ENCODE results near the gene HK3. TPM values are rescaled to one million over a fixed set of nuclear protein-coding genes. Genes with fewer than 3 reads are reported as not detected.

The HK3 gene
- total RNA-seq, 2 donors from 2014 or later: 0.50 to 4.7 TPM

DNA sequence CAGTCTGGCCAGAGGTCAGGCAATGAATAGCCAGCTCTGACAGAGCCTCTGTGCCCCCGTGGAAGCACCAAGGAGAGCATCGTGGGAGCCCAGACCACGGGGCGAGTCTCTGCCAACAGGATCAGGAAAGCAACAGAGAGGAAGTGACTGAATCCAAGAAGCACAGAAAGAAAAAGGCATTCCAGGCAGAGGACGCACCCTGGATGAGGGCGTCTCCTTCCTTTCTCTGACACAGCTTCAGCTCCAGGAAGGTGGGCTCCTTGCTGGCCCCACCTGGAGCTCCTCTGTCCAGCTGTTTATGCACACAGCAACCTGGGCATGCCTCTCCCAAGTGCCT is 16.6 kb downstream of the HK3 start:
- 50% methylated on average over 6 of the region's 6 CpGs for WGBS
- H3K9me3 ChIP-seq: no peaks in the 10 kb centered on the region
- H3K27ac ChIP-seq: no peak overlapping the region
- H3K27me3 ChIP-seq (replicated peaks; ENCODE audit: insufficient read depth): no peaks in the 10 kb centered on the region
- no peaks in the 10 kb centered on the region for H3K4me1 ChIP-seq (replicated peaks)
- no peak for DNase-seq (ENCODE audit: low spot score)
- intact Hi-C loops (cut with DNase I): no loop called here
- H3K4me3 ChIP-seq: no peak overlapping the region
- no peaks in the 10 kb centered on the region for H3K36me3 ChIP-seq
- TF ChIP-seq, protein P1, sequence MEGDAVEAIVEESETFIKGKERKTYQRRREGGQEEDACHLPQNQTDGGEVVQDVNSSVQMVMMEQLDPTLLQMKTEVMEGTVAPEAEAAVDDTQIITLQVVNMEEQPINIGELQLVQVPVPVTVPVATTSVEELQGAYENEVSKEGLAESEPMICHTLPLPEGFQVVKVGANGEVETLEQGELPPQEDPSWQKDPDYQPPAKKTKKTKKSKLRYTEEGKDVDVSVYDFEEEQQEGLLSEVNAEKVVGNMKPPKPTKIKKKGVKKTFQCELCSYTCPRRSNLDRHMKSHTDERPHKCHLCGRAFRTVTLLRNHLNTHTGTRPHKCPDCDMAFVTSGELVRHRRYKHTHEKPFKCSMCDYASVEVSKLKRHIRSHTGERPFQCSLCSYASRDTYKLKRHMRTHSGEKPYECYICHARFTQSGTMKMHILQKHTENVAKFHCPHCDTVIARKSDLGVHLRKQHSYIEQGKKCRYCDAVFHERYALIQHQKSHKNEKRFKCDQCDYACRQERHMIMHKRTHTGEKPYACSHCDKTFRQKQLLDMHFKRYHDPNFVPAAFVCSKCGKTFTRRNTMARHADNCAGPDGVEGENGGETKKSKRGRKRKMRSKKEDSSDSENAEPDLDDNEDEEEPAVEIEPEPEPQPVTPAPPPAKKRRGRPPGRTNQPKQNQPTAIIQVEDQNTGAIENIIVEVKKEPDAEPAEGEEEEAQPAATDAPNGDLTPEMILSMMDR (IDR thresholded peaks at IDR 0.05): no peak
- TF ChIP-seq POLR2A (IDR thresholded peaks at IDR 0.05): no peak

DNA sequence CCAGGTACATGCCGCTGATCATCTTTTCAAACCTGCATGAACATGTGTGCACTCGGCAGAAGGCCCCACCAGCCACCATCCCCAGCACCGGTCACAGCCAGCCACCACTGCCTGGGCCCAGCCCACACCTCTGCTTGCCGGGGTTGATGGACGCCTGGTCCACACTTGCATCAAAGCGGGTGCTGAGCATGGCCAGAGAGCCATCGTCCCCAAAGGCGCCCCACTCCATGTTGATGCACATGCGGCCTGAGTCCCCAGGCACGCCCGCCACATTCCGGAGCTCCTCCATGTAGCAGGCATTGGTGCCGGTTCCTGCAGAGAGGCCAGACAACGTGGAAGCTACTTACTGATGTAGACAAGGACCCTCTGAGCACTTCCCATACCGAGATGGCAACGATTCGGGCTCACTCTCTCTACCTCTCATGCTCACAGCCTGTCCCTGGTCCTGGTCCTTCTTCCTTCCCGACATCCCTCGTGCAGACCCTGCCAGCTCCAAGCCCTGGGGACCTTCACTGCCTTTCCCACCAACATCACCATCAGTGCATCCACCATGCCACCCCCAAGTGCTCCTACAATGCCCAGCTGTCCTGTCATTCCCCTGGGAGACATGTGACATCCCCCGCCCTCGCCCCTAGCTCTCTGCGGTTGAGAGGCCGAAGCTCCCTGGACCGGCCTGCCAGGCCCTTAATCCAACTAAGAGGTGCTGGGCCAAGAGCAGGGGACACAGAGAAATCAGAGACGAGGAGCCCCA is 17.2 kb downstream of the HK3 start:
- Histone ChIP-seq H3K27ac (no peak overlapping the region), H3K4me1 (replicated peaks) (no peaks in the 10 kb centered on the region), H3K9me3 (no peaks in the 10 kb centered on the region), H3K36me3 (no peaks in the 10 kb centered on the region), H3K27me3 (replicated peaks; ENCODE audit: insufficient read depth) (no peaks in the 10 kb centered on the region), H3K4me3 (no peak overlapping the region)
- WGBS: 87% methylated on average over 25 of the region's 25 CpGs
- no peak for DNase-seq (ENCODE audit: low spot score)
- intact Hi-C loops (cut with DNase I): no loop called here
- no peak for TF ChIP-seq POLR2A (IDR thresholded peaks at IDR 0.05)
- TF ChIP-seq, protein P1 (IDR thresholded peaks at IDR 0.05): no peak
- no peak for TF ChIP-seq POLR2AphosphoS5 (IDR thresholded peaks at IDR 0.05)

DNA sequence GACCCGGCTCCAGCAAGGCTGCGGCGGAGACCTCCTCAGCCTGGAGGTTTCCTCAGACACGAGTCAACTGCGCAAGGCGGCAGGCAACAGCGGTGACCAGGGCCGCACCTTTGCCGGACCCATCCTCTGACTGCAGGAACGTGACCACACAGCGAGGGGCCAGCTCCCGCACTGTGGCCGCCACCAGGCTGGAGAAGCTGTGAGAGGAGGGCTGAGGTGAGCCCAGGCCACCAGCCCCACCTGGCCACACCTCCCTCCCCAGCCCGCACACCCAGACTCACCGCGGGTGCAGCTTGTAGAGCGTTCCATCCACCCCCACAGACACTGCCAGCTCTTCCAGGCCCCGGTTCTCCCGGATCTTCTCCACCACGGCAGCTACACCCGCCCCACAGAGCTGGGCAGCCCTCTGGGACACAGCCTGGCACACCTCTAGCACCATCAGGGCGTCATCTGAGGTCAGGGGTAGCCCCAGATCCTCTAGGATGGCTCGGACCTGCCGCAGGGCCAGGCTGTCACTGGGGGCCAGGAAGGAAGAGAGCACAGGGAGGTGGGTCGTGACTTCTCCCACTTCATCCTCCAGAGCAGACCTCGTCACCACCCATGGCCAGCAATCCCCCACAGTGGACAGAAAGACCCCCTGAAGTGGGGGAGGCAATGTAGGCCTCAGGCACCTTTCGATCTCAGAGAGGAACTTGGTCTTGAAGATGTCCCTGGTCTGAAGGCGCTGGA is 18.0 kb downstream of the HK3 start:
- 91% methylated on average over 26 of the region's 28 CpGs for WGBS
- H3K4me1 ChIP-seq (replicated peaks): no peaks in the 10 kb centered on the region
- no peaks in the 10 kb centered on the region for H3K9me3 ChIP-seq
- no peaks in the 10 kb centered on the region for H3K36me3 ChIP-seq
- TF ChIP-seq, protein P1 (IDR thresholded peaks at IDR 0.05): no peak
- TF ChIP-seq POLR2AphosphoS5 (IDR thresholded peaks at IDR 0.05): no peak
- no peak overlapping the region for H3K4me3 ChIP-seq
- H3K27me3 ChIP-seq (replicated peaks; ENCODE audit: insufficient read depth): no peaks in the 10 kb centered on the region
- DNase-seq (ENCODE audit: low spot score): no peak
- no peak overlapping the region for H3K27ac ChIP-seq
- intact Hi-C loops (cut with DNase I): no loop called here

DNA sequence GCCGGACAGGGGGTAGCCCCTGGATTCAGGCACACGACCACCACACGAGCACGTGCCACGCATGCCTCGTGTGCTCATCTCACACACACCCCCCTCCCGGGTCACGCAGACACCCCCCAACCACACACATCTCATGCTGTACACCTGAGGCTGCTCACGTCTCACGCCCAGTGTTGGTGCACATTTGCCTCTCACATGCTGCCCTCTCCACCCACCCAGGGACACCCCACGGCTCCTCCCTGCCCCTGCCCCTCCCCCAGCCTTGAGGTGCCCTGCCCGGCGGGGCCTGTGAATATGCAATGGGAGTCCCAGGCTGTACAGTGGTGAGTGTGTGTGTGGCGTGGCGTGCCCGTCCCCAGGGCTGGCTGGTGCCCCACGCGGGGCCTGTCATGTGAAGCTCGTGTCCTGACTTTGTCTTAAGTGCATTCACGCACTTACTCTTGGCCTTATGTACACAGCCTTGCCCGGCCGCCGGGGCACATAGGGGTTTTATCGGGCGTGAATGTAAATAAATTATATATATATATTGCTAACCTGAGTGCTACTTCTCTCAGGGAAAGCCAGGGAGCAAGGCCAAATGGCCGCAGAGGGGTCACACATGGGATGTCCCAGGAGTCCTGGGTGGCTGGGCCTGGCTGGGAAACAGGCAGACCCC is 18.7 kb downstream of the HK3 start:
- Histone ChIP-seq H3K4me3 (no peak overlapping the region), H3K27ac (no peak overlapping the region), H3K9me3 (no peaks in the 10 kb centered on the region), H3K36me3 (no peaks in the 10 kb centered on the region), H3K4me1 (replicated peaks) (no peaks in the 10 kb centered on the region), H3K27me3 (replicated peaks; ENCODE audit: insufficient read depth) (no peaks in the 10 kb centered on the region)
- DNase-seq (ENCODE audit: low spot score): no peak
- intact Hi-C loops (cut with DNase I): no loop called here
- TF ChIP-seq POLR2AphosphoS5 (IDR thresholded peaks at IDR 0.05) (no peak), POLR2A (IDR thresholded peaks at IDR 0.05) (no peak)
- TF ChIP-seq, protein P1 (IDR thresholded peaks at IDR 0.05): no peak
- WGBS: 84% methylated on average over 26 of the region's 26 CpGs

All from prostate gland (tissue), 2 donors.